Activated CD8-positive, alpha-beta memory T cell treated with anti-CD3 and anti-CD28 coated beads for 24 hours (primary cell): ENCODE results near the gene COMMD9.

ENCODE experiments used
- DNase-seq: peaks from one replicate; pipeline ENCODE4 v3.0.0-alpha.2; 2020

COMMD9 gene

GRCh38 chr11:36253238-36253637 lies 36.0 kb downstream of the COMMD9 start:
- no peak for DNase-seq

- DNase-seq = no peak
Measured at GRCh38 chr11:36251823-36252222, 37.4 kb downstream of the COMMD9 start.

GRCh38 chr11:36249246-36249645 lies 40.0 kb downstream of the COMMD9 start:
- DNase-seq = no peak

- DNase-seq = no peak
Measured at GRCh38 chr11:36248436-36248835, 40.8 kb downstream of the COMMD9 start.

- DNase-seq = no peak
Measured at GRCh38 chr11:36247493-36247892, 41.7 kb downstream of the COMMD9 start.

- DNase-seq = no peak
Measured at GRCh38 chr11:36243641-36244040, 45.6 kb downstream of the COMMD9 start.

- DNase-seq = no peak
Measured at GRCh38 chr11:36241497-36241896, 47.7 kb downstream of the COMMD9 start.

- DNase-seq = no peak
Measured at GRCh38 chr11:36240801-36241200, 48.4 kb downstream of the COMMD9 start.

- no peak for DNase-seq
Measured at GRCh38 chr11:36240173-36240572, 49.1 kb downstream of the COMMD9 start.

GRCh38 chr11:36239636-36240035 lies 49.6 kb downstream of the COMMD9 start:
- no peak for DNase-seq

GRCh38 chr11:36238881-36239280 lies 50.3 kb downstream of the COMMD9 start:
- no peak for DNase-seq

GRCh38 chr11:36238036-36238631 lies 51.1 kb downstream of the COMMD9 start:
- no peak for DNase-seq

GRCh38 chr11:36237391-36237790 lies 51.8 kb downstream of the COMMD9 start:
- no peak for DNase-seq

GRCh38 chr11:36235750-36236149 lies 53.5 kb downstream of the COMMD9 start:
- DNase-seq = no peak

GRCh38 chr11:36234825-36235224 lies 54.4 kb downstream of the COMMD9 start:
- no peak for DNase-seq

GRCh38 chr11:36233204-36233603 lies 56.0 kb downstream of the COMMD9 start:
- DNase-seq = no peak

GRCh38 chr11:36230779-36231699 lies 58.2 kb downstream of the COMMD9 start:
- no peak for DNase-seq

GRCh38 chr11:36229091-36229705 lies 60.0 kb downstream of the COMMD9 start:
- DNase-seq = no peak

- DNase-seq = no peak
Measured at GRCh38 chr11:36228689-36229088, 60.5 kb downstream of the COMMD9 start.

- no peak for DNase-seq
Measured at GRCh38 chr11:36227044-36227443, 62.2 kb downstream of the COMMD9 start.

- DNase-seq = no peak
Measured at GRCh38 chr11:36224209-36224882, 64.9 kb downstream of the COMMD9 start.

- DNase-seq = no peak
Measured at GRCh38 chr11:36222831-36223635, 66.2 kb downstream of the COMMD9 start.
